Suprapubic skin (tissue), 4 donors: ENCODE results near the gene CALCOCO1. TPM values are rescaled to one million over a fixed set of nuclear protein-coding genes. Genes with fewer than 3 reads are reported as not detected.

Experiments used
- DNase-seq, 2 donors: peaks; one replicate each; pipeline ENCODE4 v3.0.0-alpha.2; 2019; ENCODE audit warnings: low spot score in 2 of 2
- H3K27ac ChIP-seq: fragments of 200-600 bp; sonication (generic); one replicate; pipeline ENCODE4 v1.5.1; 2019
- H3K27me3 ChIP-seq: fragments of 200-600 bp; sonication (generic); one replicate; pipeline ENCODE4 v1.5.1; 2019
- H3K36me3 ChIP-seq: fragments of 200-600 bp; sonication (generic); one replicate; pipeline ENCODE4 v1.5.1; 2019
- H3K4me1 ChIP-seq: fragments of 200-600 bp; sonication (generic); one replicate; pipeline ENCODE4 v1.5.1; 2019
- H3K4me3 ChIP-seq: fragments of 200-600 bp; sonication (generic); one replicate; pipeline ENCODE4 v1.5.1; 2019; ENCODE audit warnings: mild to moderate bottlenecking
- H3K9me3 ChIP-seq: fragments of 200-600 bp; sonication (generic); one replicate; pipeline ENCODE4 v1.5.1; 2019
- EP300 ChIP-seq: sonication (generic); formaldehyde crosslinking; IDR thresholded peaks from one replicate; pipeline ENCODE4 v1.6.1; 2017; ENCODE audit warnings: antibody characterized with exemption
- POLR2A ChIP-seq, 2 donors: fragments of 450-650 bp; IDR thresholded peaks; one replicate each; pipeline ENCODE4 v1.6.1; 2017; ENCODE audit warnings: antibody characterized with exemption in 2 of 2, mild to moderate bottlenecking in 2 of 2, moderate library complexity in 2 of 2
- POLR2AphosphoS5 ChIP-seq, 3 donors: sonication (generic); formaldehyde crosslinking; IDR thresholded peaks; one replicate each; pipeline ENCODE4 v1.6.1; 2017; ENCODE audit warnings: antibody characterized with exemption in 3 of 3
- WGBS: methylation state at CpG from one replicate; pipeline ENCODE4 v1.1.5; 2018; 5-methylcytosine and 5-hydroxymethylcytosine counted together
- total RNA-seq, 4 donors: library from RNA; depleted of rRNA; stranded (reverse); fragments of >200 nt; gene quantifications; one replicate each; pipeline ENCODE4 v1.1.0, GENCODE V29; 2016
- TF ChIP-seq, protein P1 (sequence below), 2 donors: fragments of 200-600 bp in 1 of 2; fragments of 450-650 bp in 1 of 2; sonication (generic) in 1 of 2; IDR thresholded peaks; one replicate each; pipeline ENCODE4 v1.5.1; 2016 to 2019; ENCODE audit warnings: antibody characterized with exemption in 2 of 2, mild to moderate bottlenecking in 1 of 2, moderate library complexity in 1 of 2

CALCOCO1 gene
- total RNA-seq, 4 donors from 2014 or later: 287 to 729 (median 317) TPM

DNA sequence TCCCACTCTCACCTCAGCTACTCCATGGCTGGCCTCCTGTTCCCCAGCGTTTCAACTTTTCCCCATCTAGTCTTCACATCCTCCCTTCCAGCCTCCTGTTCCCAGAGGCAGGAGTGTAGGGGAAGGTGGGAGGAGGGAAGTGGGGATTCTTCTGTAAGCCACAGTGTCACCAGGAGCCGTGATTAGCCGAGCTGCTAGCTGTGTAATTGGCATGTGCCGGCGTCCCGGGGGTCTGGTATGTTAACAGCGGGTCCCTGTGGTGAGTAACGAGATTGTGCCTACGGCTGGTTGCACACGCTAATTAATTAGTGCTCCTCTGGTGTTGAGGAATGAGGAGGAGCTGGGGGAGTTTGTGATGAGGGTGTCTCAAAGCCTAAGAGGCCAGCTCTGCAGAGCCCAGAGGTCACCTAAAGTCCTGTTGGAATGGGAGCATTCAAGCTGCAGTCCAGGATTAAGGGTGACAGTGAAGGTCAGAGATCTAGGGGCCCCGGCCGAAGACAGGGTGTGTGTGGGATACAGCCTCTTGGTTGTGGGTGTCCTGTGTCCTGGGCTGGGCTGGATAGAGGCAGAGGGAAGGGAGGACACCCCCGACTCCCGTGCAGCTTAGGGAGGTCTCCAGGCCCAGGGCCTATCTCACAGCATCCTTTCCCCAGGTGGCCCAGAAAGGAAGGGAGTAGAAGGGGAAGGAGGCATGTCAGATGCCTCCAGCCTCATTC, 10.0 kb upstream of the CALCOCO1 start:
- DNase-seq: no peak
- H3K9me3 ChIP-seq: no peaks in the 10 kb centered on the region
- H3K36me3 ChIP-seq: no peaks in the 10 kb centered on the region
- H3K4me1 ChIP-seq: peaks cover 21% of the 10 kb centered on the region
- H3K27me3 ChIP-seq: peaks cover 52% of the 10 kb centered on the region
- TF ChIP-seq EP300 (no peak), POLR2AphosphoS5 (IDR thresholded peaks at IDR 0.05) (no peak), POLR2A (IDR thresholded peaks at IDR 0.05) (no peak)
- TF ChIP-seq, protein P1, sequence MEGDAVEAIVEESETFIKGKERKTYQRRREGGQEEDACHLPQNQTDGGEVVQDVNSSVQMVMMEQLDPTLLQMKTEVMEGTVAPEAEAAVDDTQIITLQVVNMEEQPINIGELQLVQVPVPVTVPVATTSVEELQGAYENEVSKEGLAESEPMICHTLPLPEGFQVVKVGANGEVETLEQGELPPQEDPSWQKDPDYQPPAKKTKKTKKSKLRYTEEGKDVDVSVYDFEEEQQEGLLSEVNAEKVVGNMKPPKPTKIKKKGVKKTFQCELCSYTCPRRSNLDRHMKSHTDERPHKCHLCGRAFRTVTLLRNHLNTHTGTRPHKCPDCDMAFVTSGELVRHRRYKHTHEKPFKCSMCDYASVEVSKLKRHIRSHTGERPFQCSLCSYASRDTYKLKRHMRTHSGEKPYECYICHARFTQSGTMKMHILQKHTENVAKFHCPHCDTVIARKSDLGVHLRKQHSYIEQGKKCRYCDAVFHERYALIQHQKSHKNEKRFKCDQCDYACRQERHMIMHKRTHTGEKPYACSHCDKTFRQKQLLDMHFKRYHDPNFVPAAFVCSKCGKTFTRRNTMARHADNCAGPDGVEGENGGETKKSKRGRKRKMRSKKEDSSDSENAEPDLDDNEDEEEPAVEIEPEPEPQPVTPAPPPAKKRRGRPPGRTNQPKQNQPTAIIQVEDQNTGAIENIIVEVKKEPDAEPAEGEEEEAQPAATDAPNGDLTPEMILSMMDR (IDR thresholded peaks at IDR 0.05): no peak
- no peak overlapping the region for H3K27ac ChIP-seq
- H3K4me3 ChIP-seq: no peak overlapping the region
- WGBS: 83% methylated on average over 14 of the region's 14 CpGs

- TF ChIP-seq POLR2A (IDR thresholded peaks at IDR 0.05): no peak
- no peak for TF ChIP-seq POLR2AphosphoS5 (IDR thresholded peaks at IDR 0.05)
Measured at GRCh38 chr12:53736592-53736991, 9.3 kb upstream of the CALCOCO1 start.

GRCh38 chr12:53735556-53735955, 8.3 kb upstream of the CALCOCO1 start:
- no peaks in the 10 kb centered on the region for H3K36me3 ChIP-seq
- WGBS: 50% methylated on average over 2 of the region's 2 CpGs
- no peak for DNase-seq
- H3K27ac ChIP-seq: no peak overlapping the region
- peaks cover 21% of the 10 kb centered on the region for H3K4me1 ChIP-seq
- no peak overlapping the region for H3K4me3 ChIP-seq
- no peaks in the 10 kb centered on the region for H3K9me3 ChIP-seq
- peaks cover 36% of the 10 kb centered on the region for H3K27me3 ChIP-seq
- no peak for TF ChIP-seq POLR2A (IDR thresholded peaks at IDR 0.05)
- no peak for TF ChIP-seq POLR2AphosphoS5 (IDR thresholded peaks at IDR 0.05)
- no peak for TF ChIP-seq EP300
- TF ChIP-seq, protein P1 (IDR thresholded peaks at IDR 0.05): no peak

More at GRCh38 chr12:53736592-53736991, 9.3 kb upstream of the CALCOCO1 start:
- H3K36me3 ChIP-seq: no peaks in the 10 kb centered on the region
- H3K9me3 ChIP-seq: no peaks in the 10 kb centered on the region
- no peak overlapping the region for H3K27ac ChIP-seq
- DNase-seq: no peak
- WGBS: 85% methylated on average over 6 of the region's 6 CpGs
- no peak overlapping the region for H3K4me3 ChIP-seq
- H3K4me1 ChIP-seq: peaks cover 21% of the 10 kb centered on the region
- peaks cover 46% of the 10 kb centered on the region for H3K27me3 ChIP-seq

DNA sequence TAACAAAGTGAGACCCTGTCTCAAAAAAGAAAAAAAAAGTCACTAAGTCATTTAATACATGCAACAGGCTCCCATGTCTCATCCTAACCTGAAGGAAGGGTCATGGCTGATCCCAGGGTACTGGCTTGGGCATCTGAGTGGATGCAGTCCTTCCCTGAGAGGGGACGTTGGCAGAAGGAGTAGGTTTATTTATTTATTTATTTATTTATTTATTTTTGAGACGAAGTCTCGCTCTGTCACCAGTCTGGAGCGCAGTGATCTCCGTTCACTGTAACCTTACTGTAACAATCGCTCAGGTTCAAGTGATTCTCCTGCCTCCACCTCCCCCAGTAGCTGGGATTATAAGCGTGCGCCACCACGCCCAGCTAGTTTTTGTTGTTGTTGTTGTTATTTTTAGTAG, 7.2 kb upstream of the CALCOCO1 start:
- Histone ChIP-seq H3K9me3 (no peaks in the 10 kb centered on the region), H3K27me3 (peaks cover 26% of the 10 kb centered on the region), H3K27ac (no peak overlapping the region), H3K4me1 (peaks cover 12% of the 10 kb centered on the region), H3K36me3 (no peaks in the 10 kb centered on the region), H3K4me3 (no peak overlapping the region)
- WGBS: 94% methylated on average over 9 of the region's 9 CpGs
- DNase-seq: no peak
- TF ChIP-seq EP300: no peak
- no peak for TF ChIP-seq POLR2A (IDR thresholded peaks at IDR 0.05)
- TF ChIP-seq, protein P1 (IDR thresholded peaks at IDR 0.05): no peak
- TF ChIP-seq POLR2AphosphoS5 (IDR thresholded peaks at IDR 0.05): no peak

DNA sequence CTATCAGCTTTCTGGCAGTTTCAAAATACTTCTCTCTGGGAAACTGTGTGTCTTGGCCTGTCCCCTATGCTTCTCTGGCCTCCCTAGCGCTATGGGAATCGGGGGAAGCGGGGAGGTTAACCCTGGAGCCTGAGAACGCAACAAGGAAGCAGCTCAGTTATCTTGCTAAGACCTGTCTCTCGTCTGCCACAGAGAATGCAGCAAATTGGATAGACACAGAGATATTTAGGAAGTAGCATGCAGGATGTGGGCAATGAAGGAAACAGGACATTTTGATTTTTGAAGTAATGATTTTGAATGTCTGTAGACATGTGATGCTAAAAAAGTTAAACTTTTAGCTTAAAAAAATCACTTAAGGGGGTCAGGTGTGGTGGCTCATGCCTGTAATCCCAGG, 6.6 kb upstream of the CALCOCO1 start:
- H3K27me3 ChIP-seq: peaks cover 20% of the 10 kb centered on the region
- 40% methylated on average over 5 of the region's 5 CpGs for WGBS
- no peaks in the 10 kb centered on the region for H3K36me3 ChIP-seq
- no peak overlapping the region for H3K27ac ChIP-seq
- H3K4me3 ChIP-seq: no peak overlapping the region
- no peak for DNase-seq
- H3K9me3 ChIP-seq: no peaks in the 10 kb centered on the region
- peaks cover 6% of the 10 kb centered on the region for H3K4me1 ChIP-seq
- TF ChIP-seq EP300 (no peak), POLR2AphosphoS5 (IDR thresholded peaks at IDR 0.05) (no peak), POLR2A (IDR thresholded peaks at IDR 0.05) (no peak)
- TF ChIP-seq, protein P1 (IDR thresholded peaks at IDR 0.05): no peak
